Mesendoderm (in vitro differentiated cells): ENCODE results near the gene FSTL4.

Source experiments
- DNase-seq: peaks from one replicate; pipeline ENCODE4 v3.0.0; 2013
- H2AK5ac ChIP-seq: 2 replicates; pipeline ENCODE4 v1.6.1; 2013; ENCODE audit warnings: low read length, inconsistent platforms
- H2BK120ac ChIP-seq: 2 replicates; pipeline ENCODE4 v1.6.1; 2013; ENCODE audit warnings: low read depth, mild to moderate bottlenecking, low read length, moderate library complexity, mixed read lengths
- H2BK15ac ChIP-seq: replicated peaks from 2 replicates; pipeline ENCODE4 v1.6.1; 2013; ENCODE audit warnings: low read depth, mild to moderate bottlenecking, moderate library complexity
- H2BK5ac ChIP-seq: 2 replicates; pipeline ENCODE4 v1.6.1; 2013; ENCODE audit warnings: low read length, inconsistent platforms
- H3K18ac ChIP-seq: 2 replicates; pipeline ENCODE4 v1.6.1; 2013; ENCODE audit warnings: mild to moderate bottlenecking, low read length, mixed read lengths
- H3K23ac ChIP-seq: one replicate; pipeline ENCODE4 v1.6.1; 2013; ENCODE audit warnings: low read length
- H3K27ac ChIP-seq: 2 replicates; pipeline ENCODE4 v1.5.1; 2013; ENCODE audit warnings: low read depth, mild to moderate bottlenecking, inconsistent platforms, low read length, moderate library complexity
- H3K27me3 ChIP-seq: 2 replicates; pipeline ENCODE4 v1.6.1; 2013; ENCODE audit warnings: low read length, control low read depth, mild to moderate bottlenecking, inconsistent platforms; ENCODE audit not compliant: insufficient read depth, poor library complexity
- H3K36me3 ChIP-seq: 2 replicates; pipeline ENCODE4 v1.6.1; 2013; ENCODE audit warnings: low read length, inconsistent platforms; ENCODE audit not compliant: control insufficient read depth, insufficient read depth
- H3K4ac ChIP-seq: one replicate; pipeline ENCODE4 v1.6.1; 2013; ENCODE audit warnings: low read depth, mild to moderate bottlenecking, low read length, moderate library complexity
- H3K4me1 ChIP-seq: 2 replicates; pipeline ENCODE4 v1.6.1; 2013; ENCODE audit warnings: low read depth, low read length, inconsistent platforms; ENCODE audit not compliant: control insufficient read depth
- H3K4me2 ChIP-seq: 2 replicates; pipeline ENCODE4 v1.6.1; 2013; ENCODE audit warnings: low read length
- H3K4me3 ChIP-seq: 2 replicates; pipeline ENCODE4 v1.5.1; 2013; ENCODE audit warnings: mild to moderate bottlenecking, low read length
- H3K56ac ChIP-seq: one replicate; pipeline ENCODE4 v1.6.1; 2013; ENCODE audit warnings: low read length
- H3K79me1 ChIP-seq: 2 replicates; pipeline ENCODE4 v1.6.1; 2013; ENCODE audit warnings: low read length, inconsistent platforms
- H3K79me2 ChIP-seq: 2 replicates; pipeline ENCODE4 v1.6.1; 2013; ENCODE audit warnings: mild to moderate bottlenecking, low read length; ENCODE audit not compliant: control insufficient read depth, insufficient read depth
- H3K9ac ChIP-seq: 2 replicates; pipeline ENCODE4 v1.6.1; 2013; ENCODE audit warnings: low read length, inconsistent platforms
- H4K5ac ChIP-seq: one replicate; pipeline ENCODE4 v1.6.1; 2013; ENCODE audit warnings: low read length
- H4K8ac ChIP-seq: one replicate; pipeline ENCODE4 v1.6.1; 2013; ENCODE audit warnings: low read depth, mild to moderate bottlenecking, control low read depth, low read length, moderate library complexity
- WGBS: extraction: QIAGEN DNeasy Blood & Tissue Kit; methylation state at CpG from one replicate; pipeline ENCODE4 v1.1.7; 2013; ENCODE audit warnings: low lambda C conversion rate, missing lambda C conversion rate; ENCODE audit not compliant: insufficient coverage; ENCODE audit errors: extremely low coverage; 5-methylcytosine and 5-hydroxymethylcytosine counted together

FSTL4 gene

GRCh38 chr5:133480366-133480765, 132.0 kb downstream of the FSTL4 start:
- H4K8ac ChIP-seq, result no peak overlapping the region
- DNase-seq, result no peak
- H3K23ac ChIP-seq, result no peak overlapping the region
- H3K4me1 ChIP-seq, result no peaks in the 10 kb centered on the region
- no peak overlapping the region for H3K56ac ChIP-seq
- no peak overlapping the region for H2AK5ac ChIP-seq
- H3K36me3 ChIP-seq, result no peaks in the 10 kb centered on the region
- H3K18ac ChIP-seq, result no peak overlapping the region
- H3K4ac ChIP-seq, result no peak overlapping the region
- H3K4me3 ChIP-seq, result no peak overlapping the region
- H2BK5ac ChIP-seq, result no peak overlapping the region
- H2BK15ac ChIP-seq, result no peak overlapping the region
- H3K4me2 ChIP-seq, result no peak overlapping the region
- H4K5ac ChIP-seq, result no peak overlapping the region
- no peak overlapping the region for H2BK120ac ChIP-seq
- WGBS, result no CpG with 5 or more reads among the region's 9 CpGs
- no peak overlapping the region for H3K9ac ChIP-seq
- no peaks in the 10 kb centered on the region for H3K79me2 ChIP-seq
- no peaks in the 10 kb centered on the region for H3K79me1 ChIP-seq
- no peak overlapping the region for H3K27ac ChIP-seq
- H3K27me3 ChIP-seq, result no peaks in the 10 kb centered on the region

GRCh38 chr5:133478199-133478985, 133.9 kb downstream of the FSTL4 start:
- Histone ChIP-seq H3K36me3 (no peaks in the 10 kb centered on the region), H3K9ac (no peak overlapping the region), H2BK120ac (no peak overlapping the region), H4K8ac (no peak overlapping the region), H3K56ac (no peak overlapping the region), H3K4me3 (no peak overlapping the region), H4K5ac (no peak overlapping the region), H2BK15ac (no peak overlapping the region), H3K79me2 (no peaks in the 10 kb centered on the region), H3K27me3 (no peaks in the 10 kb centered on the region), H3K4ac (no peak overlapping the region), H3K23ac (no peak overlapping the region), H2BK5ac (no peak overlapping the region), H3K4me2 (no peak overlapping the region), H3K27ac (no peak overlapping the region), H3K4me1 (no peaks in the 10 kb centered on the region), H3K18ac (no peak overlapping the region), H2AK5ac (no peak overlapping the region), H3K79me1 (no peaks in the 10 kb centered on the region)
- no CpG with 5 or more reads among the region's 10 CpGs for WGBS
- DNase-seq, result no peak

- Histone ChIP-seq H2AK5ac (no peak overlapping the region), H3K9ac (no peak overlapping the region), H3K56ac (no peak overlapping the region), H3K4me2 (no peak overlapping the region), H3K27ac (no peak overlapping the region), H2BK120ac (no peak overlapping the region), H3K4me3 (no peak overlapping the region), H3K79me2 (no peaks in the 10 kb centered on the region), H4K5ac (no peak overlapping the region), H3K36me3 (no peaks in the 10 kb centered on the region), H3K4ac (no peak overlapping the region), H3K79me1 (no peaks in the 10 kb centered on the region), H3K27me3 (no peaks in the 10 kb centered on the region), H3K23ac (no peak overlapping the region), H4K8ac (no peak overlapping the region), H2BK5ac (no peak overlapping the region), H3K18ac (no peak overlapping the region), H3K4me1 (no peaks in the 10 kb centered on the region), H2BK15ac (no peak overlapping the region)
- no CpG with 5 or more reads among the region's 7 CpGs for WGBS
- DNase-seq, result peak; percentile 16
Measured at GRCh38 chr5:133475986-133476385, 136.4 kb downstream of the FSTL4 start.

- Histone ChIP-seq H3K56ac (no peak overlapping the region), H3K23ac (no peak overlapping the region), H3K4me2 (no peak overlapping the region), H3K9ac (no peak overlapping the region), H4K5ac (no peak overlapping the region), H3K27me3 (no peaks in the 10 kb centered on the region), H3K4me3 (no peak overlapping the region), H2AK5ac (no peak overlapping the region), H3K27ac (no peak overlapping the region), H3K18ac (no peak overlapping the region), H4K8ac (no peak overlapping the region), H2BK120ac (no peak overlapping the region), H3K36me3 (no peaks in the 10 kb centered on the region), H3K4me1 (no peaks in the 10 kb centered on the region), H3K79me1 (no peaks in the 10 kb centered on the region), H2BK5ac (no peak overlapping the region), H2BK15ac (no peak overlapping the region), H3K79me2 (no peaks in the 10 kb centered on the region), H3K4ac (no peak overlapping the region)
- no CpG with 5 or more reads among the region's 20 CpGs for WGBS
- peak; percentile 11 for DNase-seq
Measured at GRCh38 chr5:133474851-133475590, 137.3 kb downstream of the FSTL4 start.

- H4K8ac ChIP-seq, result no peak overlapping the region
- H2AK5ac ChIP-seq, result no peak overlapping the region
- no peak overlapping the region for H3K23ac ChIP-seq
- no peaks in the 10 kb centered on the region for H3K4me1 ChIP-seq
- no peaks in the 10 kb centered on the region for H3K36me3 ChIP-seq
- no peak for DNase-seq
- no peak overlapping the region for H3K27ac ChIP-seq
- no peak overlapping the region for H2BK15ac ChIP-seq
- no peak overlapping the region for H3K4ac ChIP-seq
- no peak overlapping the region for H3K9ac ChIP-seq
- no peak overlapping the region for H3K4me3 ChIP-seq
- H3K79me1 ChIP-seq, result no peaks in the 10 kb centered on the region
- no peak overlapping the region for H3K18ac ChIP-seq
- no peak overlapping the region for H2BK120ac ChIP-seq
- H3K27me3 ChIP-seq, result no peaks in the 10 kb centered on the region
- no peak overlapping the region for H3K4me2 ChIP-seq
- no peaks in the 10 kb centered on the region for H3K79me2 ChIP-seq
- no CpG with 5 or more reads among the region's 8 CpGs for WGBS
- no peak overlapping the region for H4K5ac ChIP-seq
- H3K56ac ChIP-seq, result no peak overlapping the region
- H2BK5ac ChIP-seq, result no peak overlapping the region
Measured at GRCh38 chr5:133473291-133473690, 139.1 kb downstream of the FSTL4 start.
